ENCODE results near the gene TGOLN2. TPM values are rescaled to one million over a fixed set of nuclear protein-coding genes. Genes with fewer than 3 reads are reported as not detected.
A peak's percentile ranks its signal among the peaks of the same experiment; 100 is the strongest.

The TGOLN2 gene
- total and polyA plus RNA-seq, 10 of the 15 experiments (the other 5 are each of a cell fraction or from before 2014, with no cell fraction given), result 13.8 to 92.3 (median 49.4) TPM

DNA sequence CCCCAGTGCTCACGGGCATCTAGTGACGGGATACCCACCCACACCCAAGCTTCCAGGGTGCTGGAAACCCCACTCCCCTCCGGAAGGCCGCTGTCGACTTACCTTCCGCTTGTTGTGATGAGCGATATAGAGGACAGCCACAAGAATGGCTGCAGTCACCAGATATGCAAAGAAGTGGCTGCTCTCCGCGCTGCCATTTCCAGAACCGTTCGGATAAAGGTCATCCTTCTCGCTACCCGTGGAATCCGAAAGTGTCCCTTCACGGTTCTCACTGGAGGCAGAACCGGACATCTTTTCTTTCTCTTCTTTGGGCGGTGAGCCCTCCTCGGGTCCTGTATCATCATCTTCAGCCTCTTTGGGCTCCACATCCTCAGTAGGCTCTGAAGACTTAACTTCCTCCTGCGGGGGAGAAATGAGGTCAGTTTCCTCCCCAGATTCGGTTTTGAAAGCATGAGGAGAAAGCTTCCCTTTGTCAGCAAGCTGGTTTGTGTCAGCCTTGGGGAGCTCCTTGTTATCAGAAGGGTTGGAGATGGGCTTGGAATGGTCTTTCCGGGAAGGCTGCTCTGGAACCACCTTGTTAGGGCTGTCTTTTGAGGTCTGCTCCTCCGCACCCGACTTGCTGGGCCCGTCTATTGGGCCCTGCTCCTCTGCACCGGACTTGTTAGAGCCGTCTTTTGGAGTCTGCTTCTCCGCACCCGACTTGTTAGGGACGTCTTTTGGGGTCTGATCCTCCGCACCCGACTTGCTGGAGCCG lies 1.2 kb downstream of the TGOLN2 start (continued):
- TF ChIP-seq, protein P1, sequence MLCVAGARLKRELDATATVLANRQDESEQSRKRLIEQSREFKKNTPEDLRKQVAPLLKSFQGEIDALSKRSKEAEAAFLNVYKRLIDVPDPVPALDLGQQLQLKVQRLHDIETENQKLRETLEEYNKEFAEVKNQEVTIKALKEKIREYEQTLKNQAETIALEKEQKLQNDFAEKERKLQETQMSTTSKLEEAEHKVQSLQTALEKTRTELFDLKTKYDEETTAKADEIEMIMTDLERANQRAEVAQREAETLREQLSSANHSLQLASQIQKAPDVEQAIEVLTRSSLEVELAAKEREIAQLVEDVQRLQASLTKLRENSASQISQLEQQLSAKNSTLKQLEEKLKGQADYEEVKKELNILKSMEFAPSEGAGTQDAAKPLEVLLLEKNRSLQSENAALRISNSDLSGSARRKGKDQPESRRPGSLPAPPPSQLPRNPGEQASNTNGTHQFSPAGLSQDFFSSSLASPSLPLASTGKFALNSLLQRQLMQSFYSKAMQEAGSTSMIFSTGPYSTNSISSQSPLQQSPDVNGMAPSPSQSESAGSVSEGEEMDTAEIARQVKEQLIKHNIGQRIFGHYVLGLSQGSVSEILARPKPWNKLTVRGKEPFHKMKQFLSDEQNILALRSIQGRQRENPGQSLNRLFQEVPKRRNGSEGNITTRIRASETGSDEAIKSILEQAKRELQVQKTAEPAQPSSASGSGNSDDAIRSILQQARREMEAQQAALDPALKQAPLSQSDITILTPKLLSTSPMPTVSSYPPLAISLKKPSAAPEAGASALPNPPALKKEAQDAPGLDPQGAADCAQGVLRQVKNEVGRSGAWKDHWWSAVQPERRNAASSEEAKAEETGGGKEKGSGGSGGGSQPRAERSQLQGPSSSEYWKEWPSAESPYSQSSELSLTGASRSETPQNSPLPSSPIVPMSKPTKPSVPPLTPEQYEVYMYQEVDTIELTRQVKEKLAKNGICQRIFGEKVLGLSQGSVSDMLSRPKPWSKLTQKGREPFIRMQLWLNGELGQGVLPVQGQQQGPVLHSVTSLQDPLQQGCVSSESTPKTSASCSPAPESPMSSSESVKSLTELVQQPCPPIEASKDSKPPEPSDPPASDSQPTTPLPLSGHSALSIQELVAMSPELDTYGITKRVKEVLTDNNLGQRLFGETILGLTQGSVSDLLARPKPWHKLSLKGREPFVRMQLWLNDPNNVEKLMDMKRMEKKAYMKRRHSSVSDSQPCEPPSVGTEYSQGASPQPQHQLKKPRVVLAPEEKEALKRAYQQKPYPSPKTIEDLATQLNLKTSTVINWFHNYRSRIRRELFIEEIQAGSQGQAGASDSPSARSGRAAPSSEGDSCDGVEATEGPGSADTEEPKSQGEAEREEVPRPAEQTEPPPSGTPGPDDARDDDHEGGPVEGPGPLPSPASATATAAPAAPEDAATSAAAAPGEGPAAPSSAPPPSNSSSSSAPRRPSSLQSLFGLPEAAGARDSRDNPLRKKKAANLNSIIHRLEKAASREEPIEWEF (IDR thresholded peaks at IDR 0.05; ENCODE audit: insufficient replicate concordance, low read depth, low read length), result no peak
- TF ChIP-seq ZBED1 (IDR thresholded peaks at IDR 0.05; ENCODE audit: borderline replicate concordance), result no peak
- peak; percentile 87; the same call in 2 of the 3 replicates for TF ChIP-seq POU2F2 (IDR thresholded peaks at IDR 0.05; ENCODE audit: borderline replicate concordance, low read depth, low read length)
- TF ChIP-seq SPI1 (IDR thresholded peaks at IDR 0.05; ENCODE audit: borderline replicate concordance, insufficient read depth, low read depth, low read length), result peak; percentile 19; the same call in 1 of the 2 replicates
- TF ChIP-seq NR2C2 (IDR thresholded peaks at IDR 0.05; ENCODE audit: borderline replicate concordance, control insufficient read depth, insufficient read length, low read depth), result no peak
- no peak for TF ChIP-seq KDM1A (IDR thresholded peaks at IDR 0.05; ENCODE audit: borderline replicate concordance)
- peak; percentile 47 for TF ChIP-seq MXI1 (IDR thresholded peaks at IDR 0.05; ENCODE audit: low read depth, low read length)
- TF ChIP-seq EED (IDR thresholded peaks at IDR 0.05; ENCODE audit: low read depth), result 0 out of 2 replicates have a peak, but pooled peaks have one; percentile 29
- TF ChIP-seq, protein P2, sequence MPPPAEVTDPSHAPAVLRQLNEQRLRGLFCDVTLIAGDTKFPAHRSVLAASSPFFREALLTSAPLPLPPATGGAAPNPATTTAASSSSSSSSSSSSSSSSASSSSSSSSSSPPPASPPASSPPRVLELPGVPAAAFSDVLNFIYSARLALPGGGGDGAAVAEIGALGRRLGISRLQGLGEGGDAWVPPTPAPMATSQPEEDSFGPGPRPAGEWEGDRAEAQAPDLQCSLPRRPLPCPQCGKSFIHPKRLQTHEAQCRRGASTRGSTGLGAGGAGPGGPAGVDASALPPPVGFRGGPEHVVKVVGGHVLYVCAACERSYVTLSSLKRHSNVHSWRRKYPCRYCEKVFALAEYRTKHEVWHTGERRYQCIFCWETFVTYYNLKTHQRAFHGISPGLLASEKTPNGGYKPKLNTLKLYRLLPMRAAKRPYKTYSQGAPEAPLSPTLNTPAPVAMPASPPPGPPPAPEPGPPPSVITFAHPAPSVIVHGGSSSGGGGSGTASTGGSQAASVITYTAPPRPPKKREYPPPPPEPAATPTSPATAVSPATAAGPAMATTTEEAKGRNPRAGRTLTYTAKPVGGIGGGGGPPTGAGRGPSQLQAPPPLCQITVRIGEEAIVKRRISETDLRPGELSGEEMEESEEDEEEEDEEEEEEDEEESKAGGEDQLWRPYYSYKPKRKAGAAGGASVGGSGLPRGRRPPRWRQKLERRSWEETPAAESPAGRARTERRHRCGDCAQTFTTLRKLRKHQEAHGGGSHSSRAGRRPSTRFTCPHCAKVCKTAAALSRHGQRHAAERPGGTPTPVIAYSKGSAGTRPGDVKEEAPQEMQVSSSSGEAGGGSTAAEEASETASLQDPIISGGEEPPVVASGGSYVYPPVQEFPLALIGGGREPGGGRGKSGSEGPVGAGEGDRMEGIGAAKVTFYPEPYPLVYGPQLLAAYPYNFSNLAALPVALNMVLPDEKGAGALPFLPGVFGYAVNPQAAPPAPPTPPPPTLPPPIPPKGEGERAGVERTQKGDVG (CRISPR knock-in tag; IDR thresholded peaks at IDR 0.05), result no peak
- peak; percentile 16; the same call in 1 of the 2 replicates for TF ChIP-seq RUNX3 (IDR thresholded peaks at IDR 0.05; ENCODE audit: low read length)
- TF ChIP-seq EGR1 (IDR thresholded peaks at IDR 0.05; ENCODE audit: borderline replicate concordance in 1 of 2, low read depth in 2 of 2, low read length in 2 of 2), result peak in 1 of 2 experiments; percentile 64; a peak in 1 of 3 replicates
- TF ChIP-seq MTA3 (IDR thresholded peaks at IDR 0.05; ENCODE audit: borderline replicate concordance, low read length), result no peak
- TF ChIP-seq, protein P3, sequence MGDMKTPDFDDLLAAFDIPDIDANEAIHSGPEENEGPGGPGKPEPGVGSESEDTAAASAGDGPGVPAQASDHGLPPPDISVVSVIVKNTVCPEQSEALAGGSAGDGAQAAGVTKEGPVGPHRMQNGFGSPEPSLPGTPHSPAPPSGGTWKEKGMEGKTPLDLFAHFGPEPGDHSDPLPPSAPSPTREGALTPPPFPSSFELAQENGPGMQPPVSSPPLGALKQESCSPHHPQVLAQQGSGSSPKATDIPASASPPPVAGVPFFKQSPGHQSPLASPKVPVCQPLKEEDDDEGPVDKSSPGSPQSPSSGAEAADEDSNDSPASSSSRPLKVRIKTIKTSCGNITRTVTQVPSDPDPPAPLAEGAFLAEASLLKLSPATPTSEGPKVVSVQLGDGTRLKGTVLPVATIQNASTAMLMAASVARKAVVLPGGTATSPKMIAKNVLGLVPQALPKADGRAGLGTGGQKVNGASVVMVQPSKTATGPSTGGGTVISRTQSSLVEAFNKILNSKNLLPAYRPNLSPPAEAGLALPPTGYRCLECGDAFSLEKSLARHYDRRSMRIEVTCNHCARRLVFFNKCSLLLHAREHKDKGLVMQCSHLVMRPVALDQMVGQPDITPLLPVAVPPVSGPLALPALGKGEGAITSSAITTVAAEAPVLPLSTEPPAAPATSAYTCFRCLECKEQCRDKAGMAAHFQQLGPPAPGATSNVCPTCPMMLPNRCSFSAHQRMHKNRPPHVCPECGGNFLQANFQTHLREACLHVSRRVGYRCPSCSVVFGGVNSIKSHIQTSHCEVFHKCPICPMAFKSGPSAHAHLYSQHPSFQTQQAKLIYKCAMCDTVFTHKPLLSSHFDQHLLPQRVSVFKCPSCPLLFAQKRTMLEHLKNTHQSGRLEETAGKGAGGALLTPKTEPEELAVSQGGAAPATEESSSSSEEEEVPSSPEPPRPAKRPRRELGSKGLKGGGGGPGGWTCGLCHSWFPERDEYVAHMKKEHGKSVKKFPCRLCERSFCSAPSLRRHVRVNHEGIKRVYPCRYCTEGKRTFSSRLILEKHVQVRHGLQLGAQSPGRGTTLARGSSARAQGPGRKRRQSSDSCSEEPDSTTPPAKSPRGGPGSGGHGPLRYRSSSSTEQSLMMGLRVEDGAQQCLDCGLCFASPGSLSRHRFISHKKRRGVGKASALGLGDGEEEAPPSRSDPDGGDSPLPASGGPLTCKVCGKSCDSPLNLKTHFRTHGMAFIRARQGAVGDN (IDR thresholded peaks at IDR 0.05), result no peak
- no peak for TF ChIP-seq MTA2 (IDR thresholded peaks at IDR 0.05; ENCODE audit: low read depth)
- no peak for TF ChIP-seq PML (IDR thresholded peaks at IDR 0.05; ENCODE audit: low read length)
- 0 out of 4 replicates have a peak, but pooled peaks of 1 of the 2 experiments have one; percentile 38 for TF ChIP-seq BHLHE40 (IDR thresholded peaks at IDR 0.05; ENCODE audit: borderline replicate concordance in 1 of 2, low read depth in 2 of 2, low read length in 1 of 2)
